ENCODE data around the gene GSTM3. TPM values are rescaled to one million over a fixed set of nuclear protein-coding genes. Genes with fewer than 3 reads are reported as not detected.

Gene GSTM3
- total and polyA plus RNA-seq, 10 donors = 8.9 to 44.0 (median 20.9) TPM

DNA sequence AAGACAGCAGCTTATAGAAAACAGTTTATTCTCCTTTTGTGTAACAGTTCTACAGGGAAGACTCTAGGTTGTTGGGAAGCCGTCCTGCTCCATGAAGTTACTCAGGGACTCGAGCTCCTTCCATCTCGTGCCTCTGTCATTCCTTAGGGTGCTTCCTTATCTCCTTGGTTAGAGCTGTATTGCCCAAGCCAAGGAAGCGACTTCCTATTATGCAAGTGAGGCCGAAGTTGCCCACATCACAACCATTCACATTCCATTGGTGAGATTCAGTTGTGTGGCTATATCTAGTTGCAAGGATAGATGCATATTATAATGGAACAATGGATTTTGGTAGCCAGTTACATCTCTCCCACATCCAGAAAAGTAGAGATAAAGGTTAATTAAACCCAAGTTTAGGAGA lies 19.8 kb downstream of the GSTM3 start:
- Histone ChIP-seq H3K27me3 (replicated peaks in 1 of 7) (no peaks in the 10 kb centered on the region), H3K27ac (no peak overlapping the region), H3K36me3 (no peaks in the 10 kb centered on the region), H3K4me1 (no peaks in the 10 kb centered on the region), H3K9me3 (no peaks in the 10 kb centered on the region), H3K4me3 (no peak overlapping the region)
- 57 to 86% (median 71%) methylated on average over 5 of the region's 5 CpGs for WGBS, 5 donors
- intact Hi-C loops (cut with DNase I; ENCODE audit: low total_unique reads) = no loop called here
- no peak for DNase-seq
- TF ChIP-seq POLR2A (IDR thresholded peaks at IDR 0.05) = no peak
- TF ChIP-seq, protein P1, sequence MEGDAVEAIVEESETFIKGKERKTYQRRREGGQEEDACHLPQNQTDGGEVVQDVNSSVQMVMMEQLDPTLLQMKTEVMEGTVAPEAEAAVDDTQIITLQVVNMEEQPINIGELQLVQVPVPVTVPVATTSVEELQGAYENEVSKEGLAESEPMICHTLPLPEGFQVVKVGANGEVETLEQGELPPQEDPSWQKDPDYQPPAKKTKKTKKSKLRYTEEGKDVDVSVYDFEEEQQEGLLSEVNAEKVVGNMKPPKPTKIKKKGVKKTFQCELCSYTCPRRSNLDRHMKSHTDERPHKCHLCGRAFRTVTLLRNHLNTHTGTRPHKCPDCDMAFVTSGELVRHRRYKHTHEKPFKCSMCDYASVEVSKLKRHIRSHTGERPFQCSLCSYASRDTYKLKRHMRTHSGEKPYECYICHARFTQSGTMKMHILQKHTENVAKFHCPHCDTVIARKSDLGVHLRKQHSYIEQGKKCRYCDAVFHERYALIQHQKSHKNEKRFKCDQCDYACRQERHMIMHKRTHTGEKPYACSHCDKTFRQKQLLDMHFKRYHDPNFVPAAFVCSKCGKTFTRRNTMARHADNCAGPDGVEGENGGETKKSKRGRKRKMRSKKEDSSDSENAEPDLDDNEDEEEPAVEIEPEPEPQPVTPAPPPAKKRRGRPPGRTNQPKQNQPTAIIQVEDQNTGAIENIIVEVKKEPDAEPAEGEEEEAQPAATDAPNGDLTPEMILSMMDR (IDR thresholded peaks at IDR 0.05 in 8 of 11, conservative IDR thresholded peaks at IDR 0.05 in 3 of 11) = no peak

DNA sequence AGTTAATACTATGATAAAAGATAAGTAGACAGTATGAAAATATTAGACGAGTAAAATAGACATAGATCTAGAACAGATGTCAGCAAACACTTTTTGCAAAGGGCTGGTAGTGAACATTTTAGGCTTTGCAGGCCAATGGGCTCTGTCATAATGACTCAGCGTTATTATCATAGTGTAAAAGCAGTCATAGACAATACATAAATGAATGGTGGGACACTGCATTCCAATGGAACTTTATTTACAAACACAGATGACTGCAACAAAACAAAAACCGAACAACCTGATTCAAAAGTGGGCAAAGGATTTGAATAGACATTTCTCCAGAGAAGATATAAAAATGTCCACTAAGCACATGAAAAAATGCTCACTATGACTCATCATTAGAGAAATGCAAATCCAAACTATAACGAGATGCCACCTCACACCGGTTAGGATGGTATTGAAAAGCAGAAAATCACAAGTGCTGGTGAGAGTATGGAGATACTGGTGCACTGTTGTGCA lies 21.5 kb downstream of the GSTM3 start:
- Histone ChIP-seq H3K4me1 (no peaks in the 10 kb centered on the region), H3K27ac (no peak overlapping the region), H3K27me3 (replicated peaks in 1 of 7) (no peaks in the 10 kb centered on the region), H3K36me3 (no peaks in the 10 kb centered on the region), H3K9me3 (no peaks in the 10 kb centered on the region), H3K4me3 (no peak overlapping the region)
- no peak for DNase-seq
- TF ChIP-seq POLR2AphosphoS5 (IDR thresholded peaks at IDR 0.05) (no peak), POLR2A (IDR thresholded peaks at IDR 0.05) (no peak)
- TF ChIP-seq, protein P1 (IDR thresholded peaks at IDR 0.05 in 8 of 11, conservative IDR thresholded peaks at IDR 0.05 in 3 of 11) = no peak
- intact Hi-C loops (cut with DNase I; ENCODE audit: low total_unique reads) = no loop called here
- WGBS, 5 donors = 61 to 75% (median 69%) methylated on average over 5 of the region's 5 CpGs

DNA sequence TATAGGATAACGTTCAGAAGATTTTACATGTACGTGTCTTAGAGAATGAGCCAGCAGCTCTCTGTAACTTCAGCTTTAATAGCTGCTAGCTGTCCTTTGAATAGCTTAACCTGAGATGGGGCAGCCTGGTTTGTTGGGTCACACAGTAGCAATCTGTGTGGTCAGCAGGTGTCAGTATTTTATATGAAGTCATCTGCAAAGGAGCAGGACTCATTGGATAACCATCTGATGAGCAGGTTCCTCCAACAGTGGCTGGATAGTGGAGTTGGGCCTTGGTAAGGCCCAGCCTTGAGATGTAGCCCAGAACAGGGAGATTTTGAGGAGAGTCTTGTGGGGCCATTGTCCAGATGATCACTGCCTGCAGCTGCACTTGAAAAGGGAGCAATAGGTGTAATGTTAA lies 22.3 kb downstream of the GSTM3 start:
- H3K27me3 ChIP-seq (replicated peaks in 1 of 7) = no peaks in the 10 kb centered on the region
- H3K9me3 ChIP-seq = no peaks in the 10 kb centered on the region
- WGBS, 5 donors = 85 to 96% (median 91%) methylated on average over 2 of the region's 2 CpGs
- H3K27ac ChIP-seq = no peak overlapping the region
- intact Hi-C loops (cut with DNase I; ENCODE audit: low total_unique reads) = no loop called here
- H3K4me1 ChIP-seq = no peaks in the 10 kb centered on the region
- DNase-seq = no peak
- TF ChIP-seq, protein P1 (IDR thresholded peaks at IDR 0.05 in 8 of 11, conservative IDR thresholded peaks at IDR 0.05 in 3 of 11) = no peak
- TF ChIP-seq POLR2AphosphoS5 (IDR thresholded peaks at IDR 0.05) (no peak), POLR2A (IDR thresholded peaks at IDR 0.05) (no peak)
- H3K36me3 ChIP-seq = no peaks in the 10 kb centered on the region
- no peak overlapping the region for H3K4me3 ChIP-seq

DNA sequence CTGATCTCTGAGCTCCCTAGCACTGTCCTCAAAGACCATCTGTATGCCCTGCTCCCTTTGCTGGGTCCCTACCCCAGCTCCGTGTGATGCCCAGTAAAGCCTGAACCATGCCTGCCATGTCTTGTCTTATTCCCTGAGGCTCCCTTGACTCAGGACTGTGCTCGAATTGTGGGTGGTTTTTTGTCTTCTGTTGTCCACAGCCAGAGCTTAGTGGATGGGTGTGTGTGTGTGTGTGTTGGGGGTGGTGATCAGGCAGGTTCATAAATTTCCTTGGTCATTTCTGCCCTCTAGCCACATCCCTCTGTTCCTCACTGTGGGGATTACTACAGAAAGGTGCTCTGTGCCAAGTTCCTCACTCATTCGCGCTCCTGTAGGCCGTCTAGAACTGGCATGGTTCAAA lies 23.1 kb downstream of the GSTM3 start:
- Histone ChIP-seq H3K4me1 (no peaks in the 10 kb centered on the region), H3K27ac (no peak overlapping the region), H3K4me3 (no peak overlapping the region), H3K9me3 (no peaks in the 10 kb centered on the region), H3K36me3 (no peaks in the 10 kb centered on the region), H3K27me3 (replicated peaks in 1 of 7) (peaks cover 0 to under 1% (median 0%) of the 10 kb centered on the region in 7 donors)
- no peak for DNase-seq
- intact Hi-C loops (cut with DNase I; ENCODE audit: low total_unique reads) = no loop called here
- 84 to 96% (median 87%) methylated on average over 5 of the region's 5 CpGs for WGBS, 5 donors
- TF ChIP-seq POLR2AphosphoS5 (IDR thresholded peaks at IDR 0.05) (no peak), POLR2A (IDR thresholded peaks at IDR 0.05) (no peak)
- TF ChIP-seq, protein P1 (IDR thresholded peaks at IDR 0.05 in 8 of 11, conservative IDR thresholded peaks at IDR 0.05 in 3 of 11) = no peak
